Tibial nerve (tissue), 3 donors: ENCODE results near the gene ICA1L.

Experiments used
- CTCF ChIP-seq, 5 experiments: fragments of 200-600 bp in 3 of 5; fragments of 450-650 bp in 2 of 5; sonication (generic) in 3 of 5; IDR thresholded peaks; one replicate each; pipeline ENCODE4 v1.5.1; 2016 to 2019; ENCODE audit warnings: antibody characterized with exemption in 5 of 5, mild to moderate bottlenecking in 3 of 5, moderate library complexity in 2 of 5
- POLR2A ChIP-seq, 2 donors: fragments of 450-650 bp; IDR thresholded peaks; one replicate each; pipeline ENCODE4 v1.6.1; 2017; ENCODE audit warnings: antibody characterized with exemption in 2 of 2, mild to moderate bottlenecking in 2 of 2, moderate library complexity in 2 of 2

GRCh38 chr2:202749477-202749876, 122.1 kb downstream of the ICA1L start:
- TF ChIP-seq POLR2A (IDR thresholded peaks at IDR 0.05) (no peak), CTCF (IDR thresholded peaks at IDR 0.05) (no peak)
